ENCODE results near the gene CNTNAP1. TPM values are rescaled to one million over a fixed set of nuclear protein-coding genes. Genes with fewer than 3 reads are reported as not detected.

The CNTNAP1 gene
- total and polyA plus RNA-seq, 10 of the 15 experiments (the other 5 are each of a cell fraction or from before 2014, with no cell fraction given): 0.95 to 29.9 (median 10.4) TPM

DNA sequence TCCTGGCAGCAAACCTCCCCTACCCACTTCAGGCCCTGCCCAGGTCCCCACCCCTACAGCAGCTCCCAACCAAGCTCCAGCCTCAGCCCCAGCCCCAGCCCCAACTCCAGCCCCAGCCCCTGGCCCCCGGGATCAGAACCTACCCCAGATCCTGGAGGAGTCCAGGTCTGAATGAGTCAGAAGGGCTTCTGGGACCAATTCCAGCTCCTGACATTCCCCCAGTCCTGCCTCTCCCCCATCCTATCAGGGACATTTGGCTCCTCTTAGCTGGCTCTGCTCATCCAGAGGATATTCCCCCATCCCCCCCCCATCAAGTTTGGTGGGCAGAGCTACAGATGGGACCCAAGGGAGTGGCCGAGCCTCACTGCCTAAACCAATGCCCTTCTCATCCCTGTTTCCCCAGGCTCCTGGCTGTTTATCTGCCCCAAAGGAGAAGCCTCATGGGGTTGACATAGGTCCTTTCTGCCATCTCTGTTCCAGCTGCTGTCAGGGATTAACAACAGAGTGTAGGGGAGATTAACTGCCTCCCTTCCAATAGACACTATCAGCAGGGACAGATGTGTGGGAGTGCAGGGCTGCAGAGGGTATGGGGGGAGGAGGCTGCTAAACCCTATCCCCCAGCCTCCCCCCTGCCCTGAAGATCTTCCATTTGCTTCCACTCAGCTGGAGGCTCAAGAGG is 16.5 kb downstream of the CNTNAP1 start:
- no peak overlapping the region for H3K4me2 ChIP-seq (ENCODE audit: control insufficient read depth, insufficient read depth)
- no peak for ATAC-seq
- SMC1A ChIA-PET (ENCODE audit: uncharacterized antibody, unreplicated experiment): no interaction called here
- no peak overlapping the region for H3K27ac ChIP-seq (ENCODE audit: control insufficient read depth, insufficient read depth)
- CTCF ChIA-PET: interaction anchor here (0.6 to 1.5 kb wide), 2 partner anchors 15 to 166 kb away, joined by 3 read pairs; no protein-coding TSS in a partner anchor
- POLR2A ChIA-PET: interaction anchor here (0.6 to 2.4 kb wide), 5 partner anchors 15 to 129 kb away, joined by 3 to 7 read pairs (median 4); partner anchors contain the start of gene TUBG1
- TF ChIP-seq SMAD1 (IDR thresholded peaks at IDR 0.05; ENCODE audit: low read depth, partially characterized antibody) (no peak), POLR2A (IDR thresholded peaks at IDR 0.05; ENCODE audit: low read depth, low read length) (0 out of 2 replicates have a peak, but pooled peaks have one; percentile 14), NFXL1 (IDR thresholded peaks at IDR 0.05; ENCODE audit: borderline replicate concordance) (no peak)
- BruUV-seq (replicated peaks): TSS peak; percentile 85
- FAIRE-seq: no peak
- no peak for DNase-seq (ENCODE audit: low read depth, low spot score)
- H3K4me3 ChIP-seq: no peak overlapping the region
- H2AFZ ChIP-seq (ENCODE audit: control insufficient read depth, low read depth, low read length): no peak overlapping the region
- in situ Hi-C loops (cut with MboI): no loop called here
- no peaks in the 10 kb centered on the region for H3K9me3 ChIP-seq (replicated peaks; ENCODE audit: control insufficient read depth, insufficient read depth, low read length)
- H4K20me1 ChIP-seq (ENCODE audit: control insufficient read depth, insufficient read depth): no peaks in the 10 kb centered on the region
- RAD21 ChIA-PET (ENCODE audit: unreplicated experiment): no interaction called here
- intact Hi-C loops (cut with micrococcal nuclease; ENCODE audit: unreplicated experiment): no loop called here
- H3K27me3 ChIP-seq (replicated peaks in 1 of 2; ENCODE audit: control insufficient read depth in 2 of 2, insufficient read depth in 2 of 2, low read length in 1 of 2): no peaks in the 10 kb centered on the region
- WGBS (ENCODE audit: insufficient coverage, insufficient replicate concordance, low lambda C conversion rate, missing lambda C conversion rate): 72% methylated on average over 2 of the region's 2 CpGs
- H3K9ac ChIP-seq (ENCODE audit: control insufficient read depth, insufficient read depth, low read length): no peak overlapping the region
- no peaks in the 10 kb centered on the region; the same call in 1 of the 2 replicates for H3K79me2 ChIP-seq (ENCODE audit: control insufficient read depth, insufficient read depth, low read length)
- peaks cover 21% of the 10 kb centered on the region for H3K4me1 ChIP-seq (ENCODE audit: control insufficient read depth, insufficient read depth, low read length)
- peaks cover 16 to 40% of the 10 kb centered on the region in 2 experiments for H3K36me3 ChIP-seq (ENCODE audit: control insufficient read depth in 2 of 2, insufficient read depth in 2 of 2, low read length in 1 of 2)

- Histone ChIP-seq H2AFZ (ENCODE audit: control insufficient read depth, low read depth, low read length) (no peak overlapping the region), H4K20me1 (ENCODE audit: control insufficient read depth, insufficient read depth) (no peaks in the 10 kb centered on the region)
Measured at GRCh38 chr17:42699415-42699740, 17.0 kb downstream of the CNTNAP1 start.

More at GRCh38 chr17:42699415-42699740, 17.0 kb downstream of the CNTNAP1 start:
- ATAC-seq: no peak
- Histone ChIP-seq H3K79me2 (ENCODE audit: control insufficient read depth, insufficient read depth, low read length) (no peaks in the 10 kb centered on the region; the same call in 1 of the 2 replicates), H3K36me3 (ENCODE audit: control insufficient read depth in 2 of 2, insufficient read depth in 2 of 2, low read length in 1 of 2) (peaks cover 16 to 39% of the 10 kb centered on the region in 2 experiments), H3K9me3 (replicated peaks; ENCODE audit: control insufficient read depth, insufficient read depth, low read length) (no peaks in the 10 kb centered on the region), H3K4me3 (no peak overlapping the region), H3K27ac (ENCODE audit: control insufficient read depth, insufficient read depth) (no peak overlapping the region), H3K9ac (ENCODE audit: control insufficient read depth, insufficient read depth, low read length) (no peak overlapping the region), H3K4me1 (ENCODE audit: control insufficient read depth, insufficient read depth, low read length) (peaks cover 26% of the 10 kb centered on the region), H3K4me2 (ENCODE audit: control insufficient read depth, insufficient read depth) (no peak overlapping the region), H3K27me3 (replicated peaks in 1 of 2; ENCODE audit: control insufficient read depth in 2 of 2, insufficient read depth in 2 of 2, low read length in 1 of 2) (no peaks in the 10 kb centered on the region)
- no TSS peak for BruUV-seq (replicated peaks)
- RAD21 ChIA-PET (ENCODE audit: unreplicated experiment): no interaction called here
- POLR2A ChIA-PET: interaction anchor here (0.6 kb wide), 4 partner anchors 16 to 130 kb away, joined by 3 to 7 read pairs (median 4); partner anchors contain the start of gene TUBG1
- TF ChIP-seq, protein P1, sequence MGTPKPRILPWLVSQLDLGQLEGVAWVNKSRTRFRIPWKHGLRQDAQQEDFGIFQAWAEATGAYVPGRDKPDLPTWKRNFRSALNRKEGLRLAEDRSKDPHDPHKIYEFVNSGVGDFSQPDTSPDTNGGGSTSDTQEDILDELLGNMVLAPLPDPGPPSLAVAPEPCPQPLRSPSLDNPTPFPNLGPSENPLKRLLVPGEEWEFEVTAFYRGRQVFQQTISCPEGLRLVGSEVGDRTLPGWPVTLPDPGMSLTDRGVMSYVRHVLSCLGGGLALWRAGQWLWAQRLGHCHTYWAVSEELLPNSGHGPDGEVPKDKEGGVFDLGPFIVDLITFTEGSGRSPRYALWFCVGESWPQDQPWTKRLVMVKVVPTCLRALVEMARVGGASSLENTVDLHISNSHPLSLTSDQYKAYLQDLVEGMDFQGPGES (IDR thresholded peaks at IDR 0.05): no peak
- no peak for TF ChIP-seq ASH2L (IDR thresholded peaks at IDR 0.05; ENCODE audit: borderline replicate concordance, low read depth)
- no peak for TF ChIP-seq TAF1 (IDR thresholded peaks at IDR 0.05; ENCODE audit: borderline replicate concordance, low read depth, low read length)
- TF ChIP-seq BACH1 (IDR thresholded peaks at IDR 0.05; ENCODE audit: borderline replicate concordance): no peak
- TF ChIP-seq SMAD5 (IDR thresholded peaks at IDR 0.05; ENCODE audit: low read depth): no peak
- TF ChIP-seq, protein P2, sequence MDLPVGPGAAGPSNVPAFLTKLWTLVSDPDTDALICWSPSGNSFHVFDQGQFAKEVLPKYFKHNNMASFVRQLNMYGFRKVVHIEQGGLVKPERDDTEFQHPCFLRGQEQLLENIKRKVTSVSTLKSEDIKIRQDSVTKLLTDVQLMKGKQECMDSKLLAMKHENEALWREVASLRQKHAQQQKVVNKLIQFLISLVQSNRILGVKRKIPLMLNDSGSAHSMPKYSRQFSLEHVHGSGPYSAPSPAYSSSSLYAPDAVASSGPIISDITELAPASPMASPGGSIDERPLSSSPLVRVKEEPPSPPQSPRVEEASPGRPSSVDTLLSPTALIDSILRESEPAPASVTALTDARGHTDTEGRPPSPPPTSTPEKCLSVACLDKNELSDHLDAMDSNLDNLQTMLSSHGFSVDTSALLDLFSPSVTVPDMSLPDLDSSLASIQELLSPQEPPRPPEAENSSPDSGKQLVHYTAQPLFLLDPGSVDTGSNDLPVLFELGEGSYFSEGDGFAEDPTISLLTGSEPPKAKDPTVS (IDR thresholded peaks at IDR 0.05; ENCODE audit: low read depth, low read length): no peak
- no peak for TF ChIP-seq FOS (IDR thresholded peaks at IDR 0.05; ENCODE audit: borderline replicate concordance, extremely low read depth, insufficient read length)
- SMC1A ChIA-PET (ENCODE audit: uncharacterized antibody, unreplicated experiment): interaction anchor here (0.9 kb wide), 1 partner anchor 121 kb away, joined by 3 read pairs; the partner anchor contains the start of gene PSMC3IP
- in situ Hi-C loops (cut with MboI) (no loop called here), intact Hi-C loops (cut with micrococcal nuclease; ENCODE audit: unreplicated experiment) (no loop called here)
- WGBS (ENCODE audit: insufficient coverage, insufficient replicate concordance, low lambda C conversion rate, missing lambda C conversion rate): 99% methylated on average over 4 of the region's 4 CpGs
- FAIRE-seq: no peak
- DNase-seq (ENCODE audit: low read depth, low spot score): no peak
- CTCF ChIA-PET: no interaction called here

Data from GM12878 (cell line).